GM21619 (cell line): ENCODE results near the gene FUCA2.

ENCODE experiments used
- ATAC-seq: cut with Tn5 transposase; IDR thresholded peaks from one replicate; pipeline ENCODE4 v1.9.1; 2021; ENCODE audit not compliant: unreplicated experiment

FUCA2 gene, protein sequence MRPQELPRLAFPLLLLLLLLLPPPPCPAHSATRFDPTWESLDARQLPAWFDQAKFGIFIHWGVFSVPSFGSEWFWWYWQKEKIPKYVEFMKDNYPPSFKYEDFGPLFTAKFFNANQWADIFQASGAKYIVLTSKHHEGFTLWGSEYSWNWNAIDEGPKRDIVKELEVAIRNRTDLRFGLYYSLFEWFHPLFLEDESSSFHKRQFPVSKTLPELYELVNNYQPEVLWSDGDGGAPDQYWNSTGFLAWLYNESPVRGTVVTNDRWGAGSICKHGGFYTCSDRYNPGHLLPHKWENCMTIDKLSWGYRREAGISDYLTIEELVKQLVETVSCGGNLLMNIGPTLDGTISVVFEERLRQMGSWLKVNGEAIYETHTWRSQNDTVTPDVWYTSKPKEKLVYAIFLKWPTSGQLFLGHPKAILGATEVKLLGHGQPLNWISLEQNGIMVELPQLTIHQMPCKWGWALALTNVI

DNA sequence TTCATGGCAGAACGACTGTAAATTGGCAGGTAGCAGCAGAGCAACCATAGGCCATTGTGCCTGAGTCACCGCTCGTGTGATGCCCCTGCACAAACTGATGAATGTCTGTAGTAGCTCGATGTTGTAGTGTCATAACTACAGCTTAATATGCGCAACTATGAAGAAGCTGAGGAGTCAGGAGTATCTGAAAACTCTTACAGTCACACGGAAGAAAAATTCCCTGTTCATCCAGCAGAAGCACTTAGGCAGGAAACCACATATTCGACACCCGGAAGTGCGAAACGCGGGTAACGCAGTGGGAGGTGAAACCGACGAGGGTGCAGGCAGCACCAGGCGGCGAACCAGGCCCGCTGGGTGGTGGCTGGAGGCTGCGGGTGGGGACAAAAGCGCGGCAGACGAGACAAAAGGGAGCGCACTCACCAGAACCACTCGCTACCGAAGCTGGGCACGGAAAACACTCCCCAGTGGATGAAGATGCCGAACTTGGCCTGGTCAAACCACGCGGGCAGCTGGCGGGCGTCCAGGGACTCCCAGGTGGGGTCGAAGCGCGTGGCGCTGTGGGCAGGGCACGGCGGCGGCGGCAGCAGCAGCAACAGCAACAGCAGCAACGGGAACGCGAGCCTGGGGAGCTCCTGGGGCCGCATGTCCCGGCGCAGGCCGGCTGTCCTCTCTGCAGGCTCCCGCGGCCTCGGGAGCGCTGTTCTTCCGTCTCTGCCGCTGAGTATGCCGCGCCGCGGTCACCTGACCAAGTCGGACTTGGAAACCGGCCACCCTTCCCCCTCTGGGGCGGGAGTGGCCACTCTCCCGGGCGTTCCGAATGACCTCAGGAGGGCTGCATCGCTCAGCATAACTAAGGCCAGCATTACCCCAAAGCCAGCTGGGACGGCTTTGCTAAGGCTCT, at the start of gene FUCA2:
FUCA2 (minus strand) TSS at position 730 of the 901 bp plus-strand sequence; CDS start at position 644, 86 bp downstream.
- peak; percentile 65 for ATAC-seq

DNA sequence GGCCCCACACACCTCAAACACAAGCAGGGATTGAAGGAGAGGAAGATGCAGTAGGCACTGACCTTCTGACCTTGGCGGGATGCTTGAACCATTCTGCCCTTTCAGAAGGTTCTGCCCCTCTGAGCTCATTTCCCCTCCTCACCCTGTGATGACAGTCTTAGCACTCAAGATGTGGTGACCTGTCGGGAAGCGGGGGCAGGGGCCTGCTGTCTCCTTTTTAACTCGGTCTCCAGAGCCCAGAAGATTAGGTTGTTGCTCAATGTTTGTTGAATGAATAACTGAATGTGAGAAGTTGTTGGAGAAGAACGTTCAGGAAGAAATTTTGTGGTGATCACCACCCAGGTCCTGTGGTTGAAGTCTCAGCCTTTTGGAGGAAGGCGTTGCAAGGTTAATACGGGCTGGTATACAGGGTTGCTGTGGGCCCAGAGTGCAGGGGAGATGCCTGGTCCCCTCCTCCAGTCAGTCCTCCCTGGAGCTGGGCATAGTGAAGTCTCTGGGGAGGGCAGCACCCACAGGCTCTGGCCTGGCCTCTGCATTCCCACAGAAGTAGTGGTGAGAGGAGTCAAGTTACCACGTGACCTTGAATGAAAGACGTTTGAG, 49.7 kb upstream of the FUCA2 start:
- ATAC-seq: no peak

DNA sequence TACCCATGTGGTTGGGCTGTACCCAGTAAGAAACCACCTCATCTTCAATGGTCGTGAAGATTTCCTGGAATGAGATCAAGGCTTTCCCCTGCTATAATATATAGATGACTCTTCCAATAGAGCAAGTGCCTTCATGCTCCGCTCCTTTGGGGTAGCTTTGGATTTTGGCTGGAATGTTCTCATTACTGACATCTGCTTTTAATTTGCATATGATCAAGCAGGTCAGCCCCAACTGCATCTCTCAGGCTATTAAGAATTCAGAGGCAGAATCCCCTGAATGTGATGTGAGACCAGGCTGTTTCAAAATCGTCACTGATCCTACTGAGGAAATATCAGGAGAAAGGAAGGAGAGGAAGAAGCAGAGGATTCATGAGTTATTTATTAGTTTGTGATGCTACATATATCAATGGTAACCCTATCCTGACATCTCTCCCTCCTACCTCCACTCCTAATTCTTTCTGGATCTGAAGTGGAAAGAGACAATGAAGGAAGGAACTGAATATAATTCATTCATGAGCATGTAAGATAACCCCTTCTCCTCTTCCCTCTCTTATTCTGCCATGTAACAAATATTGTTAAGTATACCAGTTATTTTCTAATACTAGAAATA, 47.6 kb upstream of the FUCA2 start:
- no peak for ATAC-seq

DNA sequence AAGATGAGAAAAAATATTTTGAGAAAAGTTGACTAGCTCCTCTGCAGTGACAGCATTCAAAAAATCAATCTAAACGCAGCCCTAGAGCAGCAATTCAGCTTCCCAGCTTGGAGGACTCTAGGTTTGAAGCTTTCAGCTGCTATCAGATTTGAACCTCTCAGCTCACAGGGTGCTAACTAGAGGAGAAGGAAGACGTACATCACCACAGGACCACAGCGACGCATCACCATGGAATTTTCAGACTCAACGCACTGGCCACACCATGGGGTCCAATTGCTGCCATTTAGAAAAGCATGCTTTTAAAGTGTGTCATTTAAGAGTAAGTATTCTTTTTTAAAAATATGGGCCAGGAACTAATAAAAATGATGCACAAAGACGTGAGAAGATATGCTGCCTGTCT, 45.0 kb upstream of the FUCA2 start:
- ATAC-seq: no peak

DNA sequence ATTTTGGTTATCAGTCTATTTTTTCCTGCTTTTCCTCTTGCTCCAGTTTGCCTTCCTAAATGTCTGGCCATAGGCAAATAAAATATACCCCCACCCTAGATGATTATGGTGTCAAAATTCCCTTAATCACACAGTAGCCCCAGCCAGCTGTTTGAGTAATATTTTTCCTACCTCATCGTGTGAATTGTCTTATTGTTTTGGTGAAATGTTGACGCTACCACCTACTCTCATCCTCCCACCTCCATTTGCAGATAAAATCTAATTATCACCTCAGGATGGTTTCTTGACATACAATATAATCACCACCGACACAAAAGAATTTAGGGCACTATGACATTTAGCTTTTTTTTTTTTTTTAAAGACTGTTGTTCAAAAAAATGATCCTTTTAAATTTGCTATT, 44.1 kb upstream of the FUCA2 start:
- ATAC-seq: no peak

DNA sequence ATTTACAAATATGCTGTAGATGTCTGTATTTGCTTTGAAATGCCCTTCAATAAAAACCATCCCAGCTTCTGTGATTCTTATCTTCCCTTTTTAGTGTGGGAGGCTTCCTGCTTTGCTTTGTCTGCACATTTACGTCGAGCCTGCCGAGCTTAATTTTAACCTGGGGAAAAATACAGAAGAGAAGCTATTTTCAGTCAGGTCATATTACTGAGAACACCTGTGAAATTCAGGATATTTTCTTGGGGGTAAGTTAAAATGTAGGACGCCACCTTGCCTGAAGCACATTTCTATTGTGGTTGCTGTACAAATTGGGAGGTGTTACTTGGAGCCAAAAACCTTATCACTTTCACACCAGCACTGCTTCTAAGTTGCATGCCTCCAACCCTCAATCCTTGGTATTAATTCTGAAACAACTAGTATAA, 43.6 kb upstream of the FUCA2 start:
- ATAC-seq: no peak

DNA sequence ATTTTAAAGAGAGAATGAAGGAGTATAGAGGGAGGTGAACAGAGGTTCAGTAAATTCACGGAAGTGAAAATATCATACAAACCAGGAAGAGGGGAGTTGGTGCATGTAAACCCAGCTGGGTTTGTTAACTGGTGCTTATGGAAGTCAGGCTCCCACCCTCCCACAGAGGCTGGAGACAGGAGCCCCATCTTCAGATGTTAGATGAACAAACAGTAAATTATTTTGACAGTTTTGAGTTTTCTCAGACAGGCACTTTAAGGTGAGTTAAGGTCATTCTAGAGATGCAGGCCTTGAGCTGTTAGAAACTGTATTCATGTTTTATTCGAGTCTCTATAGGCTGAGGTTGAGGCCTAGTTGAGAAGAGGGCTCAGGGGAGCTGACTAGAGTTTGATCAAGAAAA, 41.8 kb upstream of the FUCA2 start:
- ATAC-seq: no peak

DNA sequence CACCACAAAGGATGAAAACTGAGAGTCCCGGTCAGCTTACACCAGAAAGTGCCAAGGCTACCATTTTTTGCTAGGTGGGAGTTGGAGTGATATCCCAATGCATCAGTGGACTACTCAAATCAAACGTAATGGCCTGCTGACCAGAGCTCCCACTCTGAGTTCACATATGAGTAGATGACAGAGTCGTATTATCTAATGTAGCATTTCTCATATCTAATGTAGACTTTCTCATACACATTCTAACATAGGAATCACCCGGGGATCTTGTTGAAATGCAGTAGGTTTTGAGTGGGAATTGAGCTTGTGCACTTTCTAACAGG, 38.4 kb upstream of the FUCA2 start:
- ATAC-seq: no peak

DNA sequence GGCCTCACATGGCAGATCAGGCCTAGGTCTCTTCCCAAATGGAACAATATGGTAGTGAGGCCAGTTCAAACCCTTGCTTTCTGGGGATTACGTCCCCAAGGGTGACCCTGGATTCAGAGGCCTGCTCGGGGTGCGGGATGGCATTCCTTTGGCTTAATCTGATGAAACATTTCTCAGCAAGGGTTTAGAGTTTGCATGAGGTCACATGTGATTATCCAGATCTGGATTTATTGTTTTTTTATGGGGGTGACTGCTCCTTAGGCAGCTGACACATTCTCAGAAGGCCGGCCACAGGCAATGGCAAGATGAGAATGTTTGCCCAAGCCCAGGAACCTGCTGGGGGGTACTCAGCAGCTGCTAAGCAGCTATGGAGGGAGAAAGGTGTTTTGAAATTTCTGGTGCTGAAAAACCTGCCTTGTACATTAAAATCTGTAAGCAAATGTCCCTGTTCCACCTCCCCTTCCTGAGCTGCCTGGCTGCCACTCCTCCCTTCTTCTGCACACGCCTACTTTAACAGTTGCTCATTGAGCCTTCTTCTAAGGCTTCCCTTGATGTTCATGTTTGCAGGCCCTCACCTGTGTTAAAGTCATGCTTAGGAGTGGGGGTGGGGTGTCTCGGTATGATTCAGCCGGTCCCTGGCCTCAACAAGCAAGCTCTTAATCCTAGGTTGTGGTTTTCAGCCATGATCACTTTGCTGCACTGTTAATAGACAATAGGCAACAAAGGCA, 37.9 kb upstream of the FUCA2 start:
- peak; percentile 65 for ATAC-seq

DNA sequence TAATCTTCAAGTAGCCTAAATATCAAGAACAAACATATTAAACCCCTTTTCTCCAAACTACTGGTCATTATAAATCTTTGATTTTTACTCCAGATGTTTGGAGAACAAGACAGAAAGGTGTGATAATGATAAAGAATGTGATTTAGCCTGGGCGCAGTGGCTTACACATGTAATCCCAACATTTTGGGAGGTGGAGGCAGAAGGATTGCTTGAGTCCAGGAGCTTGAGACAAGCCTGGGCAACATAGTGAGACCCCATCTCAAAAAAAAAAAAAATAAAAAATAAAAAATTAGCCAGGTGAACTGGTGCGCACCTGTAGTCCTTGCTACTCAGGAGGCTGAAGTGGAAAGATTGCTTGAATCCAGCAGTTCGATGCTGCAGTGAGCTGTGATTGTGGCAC, 35.1 kb upstream of the FUCA2 start:
- no peak for ATAC-seq

DNA sequence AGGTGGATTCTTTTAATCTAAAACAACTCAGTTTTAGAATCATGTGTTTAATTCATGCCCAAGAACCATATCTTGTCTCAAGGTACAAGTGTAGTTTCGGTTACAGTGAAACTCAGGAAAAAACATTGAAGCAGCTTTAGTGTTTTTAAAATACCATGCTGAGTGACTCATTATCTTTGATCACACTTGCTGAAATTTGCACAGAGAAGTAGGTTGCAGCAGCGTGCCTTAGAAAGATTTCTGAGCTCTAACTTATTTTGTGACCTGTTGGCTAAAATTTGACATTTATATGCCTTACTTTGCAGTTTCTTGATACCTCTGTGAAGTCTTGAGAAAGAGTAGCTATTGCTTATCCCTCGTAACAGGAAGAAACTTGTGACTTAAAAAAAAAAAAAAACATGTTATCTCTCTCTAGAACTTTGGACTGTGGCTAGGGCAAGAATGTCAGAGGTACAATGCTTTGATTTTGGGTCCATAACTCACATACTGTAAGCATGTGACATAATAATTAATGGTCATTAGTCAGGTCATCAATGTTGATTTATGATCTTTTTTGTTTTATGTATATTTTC, 34.5 kb upstream of the FUCA2 start:
- no peak for ATAC-seq

DNA sequence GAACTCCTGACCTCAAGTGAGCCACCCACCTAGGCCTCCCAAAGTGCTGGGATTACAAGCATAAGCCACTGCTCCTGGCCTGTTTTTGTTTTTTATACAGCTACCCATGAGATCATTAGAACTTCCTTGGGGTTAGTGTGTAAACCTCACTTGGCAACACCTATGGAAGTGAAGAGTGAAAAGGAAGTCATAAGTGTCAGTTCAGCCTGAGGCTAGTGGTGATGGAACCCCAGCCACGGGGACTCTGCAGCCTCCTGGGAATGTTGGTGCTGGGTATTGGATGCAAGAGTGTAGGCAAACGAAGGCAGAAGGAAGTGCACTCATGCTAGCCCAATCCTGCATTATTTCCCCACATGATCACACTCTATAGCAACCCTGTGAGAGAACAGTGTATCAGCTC, 33.6 kb upstream of the FUCA2 start:
- no peak for ATAC-seq

DNA sequence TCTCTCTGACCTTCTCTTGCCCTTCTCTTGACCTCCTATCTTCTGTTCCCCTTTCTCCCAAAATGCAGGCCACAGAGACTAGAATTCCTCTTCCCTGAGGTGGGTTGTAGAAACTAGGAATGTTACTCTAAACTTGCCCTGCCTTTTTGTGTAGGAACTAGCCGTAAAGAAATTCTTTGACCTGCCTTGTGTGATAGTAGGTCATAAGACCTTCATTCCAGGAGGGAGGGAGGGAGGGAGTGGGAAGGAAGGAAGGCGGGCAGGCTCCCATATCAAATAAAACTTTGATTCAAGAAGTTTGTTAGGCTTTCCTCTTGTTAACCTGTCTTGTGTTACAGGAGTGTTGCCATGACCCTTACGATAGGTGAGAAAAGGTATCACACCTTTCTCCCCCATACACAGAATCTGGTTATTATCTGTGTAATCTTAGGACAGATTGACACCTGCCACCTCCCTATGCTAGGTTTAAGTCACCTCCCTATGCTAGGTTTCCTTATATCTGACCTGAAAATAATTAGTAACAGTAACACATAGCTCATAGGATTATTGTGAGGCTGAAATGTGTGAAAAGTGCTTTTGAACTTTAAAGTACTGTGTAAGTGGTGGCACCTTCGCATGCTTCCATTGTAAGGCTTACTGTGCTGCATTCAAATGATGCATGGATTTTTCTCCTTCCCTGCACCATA, 32.6 kb upstream of the FUCA2 start:
- ATAC-seq: no peak

DNA sequence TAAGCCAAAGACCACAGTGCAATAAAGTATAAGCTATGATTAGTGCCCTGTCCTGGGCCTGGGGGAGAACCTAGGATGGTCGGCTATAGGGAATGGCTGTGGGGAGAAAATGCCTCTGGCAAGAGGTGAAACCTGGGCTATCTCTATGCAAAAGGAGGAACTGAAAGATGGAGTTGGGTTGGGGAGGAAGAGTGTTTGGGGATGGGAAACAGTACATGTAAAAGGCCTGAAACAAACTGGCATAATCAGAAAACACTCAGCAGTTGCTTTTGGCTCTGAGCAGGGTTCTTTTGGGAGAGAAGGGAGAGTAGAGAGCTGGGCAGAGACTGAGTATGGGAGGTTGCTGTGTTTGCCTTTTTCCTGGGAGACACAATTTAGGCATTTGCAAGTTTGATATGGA, 31.9 kb upstream of the FUCA2 start:
- no peak for ATAC-seq

DNA sequence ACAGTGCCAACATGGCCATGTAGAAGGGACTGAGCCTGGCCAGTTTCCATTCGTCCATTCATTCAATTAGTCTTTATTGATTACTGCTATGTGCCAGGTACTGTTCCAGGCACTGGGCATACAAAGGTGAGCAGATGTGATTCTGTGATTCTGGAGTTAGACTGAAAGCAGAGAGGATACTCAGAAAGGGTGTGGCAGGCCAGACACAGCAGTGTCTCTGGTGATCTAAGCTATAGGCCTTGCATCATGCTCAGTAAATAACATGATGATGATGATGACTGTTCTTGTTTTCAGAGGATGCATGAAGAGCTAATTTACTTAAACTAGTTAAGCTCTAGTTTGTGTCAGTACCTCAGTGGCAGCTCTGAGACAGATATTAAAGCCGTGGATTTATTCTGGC, 31.4 kb upstream of the FUCA2 start:
- no peak for ATAC-seq

DNA sequence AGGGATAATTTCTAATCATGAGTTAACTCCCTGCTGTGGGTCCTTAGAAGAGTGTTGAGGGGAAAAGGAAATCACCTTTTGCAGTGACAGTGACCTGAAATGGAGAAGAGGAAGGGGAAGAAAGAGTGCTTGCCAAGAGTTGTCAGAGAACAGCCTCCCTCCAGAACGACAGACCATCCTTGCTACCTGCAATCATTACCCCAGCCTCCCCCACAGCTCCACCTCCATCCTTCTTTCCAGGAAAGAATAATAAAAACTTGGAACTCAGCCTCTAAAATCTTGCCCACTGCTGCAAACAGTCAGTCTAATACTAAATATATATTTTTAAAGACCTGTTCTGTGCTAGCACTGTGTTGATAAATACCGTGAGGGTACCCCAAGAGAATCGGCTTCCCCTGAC, 28.7 kb upstream of the FUCA2 start:
- no peak for ATAC-seq

DNA sequence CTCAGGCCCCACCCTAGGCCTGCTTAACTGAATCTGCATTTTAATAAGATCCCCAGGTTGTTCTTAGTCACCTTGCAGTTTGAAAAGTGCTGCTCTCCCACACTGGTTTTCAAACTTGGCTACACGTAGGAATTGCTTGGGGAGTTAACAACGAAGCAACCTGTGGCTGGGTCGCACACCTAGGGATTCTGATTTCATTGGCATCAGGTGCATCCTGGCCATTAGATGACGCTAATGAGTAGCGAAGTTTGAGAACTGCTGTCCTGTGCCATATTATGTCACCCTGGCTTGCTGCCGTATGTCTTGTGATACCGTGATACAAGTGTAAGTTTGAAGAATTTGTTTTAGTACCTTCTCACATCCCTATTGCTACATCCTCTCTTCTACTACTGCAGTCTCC, 28.2 kb upstream of the FUCA2 start:
- no peak for ATAC-seq

DNA sequence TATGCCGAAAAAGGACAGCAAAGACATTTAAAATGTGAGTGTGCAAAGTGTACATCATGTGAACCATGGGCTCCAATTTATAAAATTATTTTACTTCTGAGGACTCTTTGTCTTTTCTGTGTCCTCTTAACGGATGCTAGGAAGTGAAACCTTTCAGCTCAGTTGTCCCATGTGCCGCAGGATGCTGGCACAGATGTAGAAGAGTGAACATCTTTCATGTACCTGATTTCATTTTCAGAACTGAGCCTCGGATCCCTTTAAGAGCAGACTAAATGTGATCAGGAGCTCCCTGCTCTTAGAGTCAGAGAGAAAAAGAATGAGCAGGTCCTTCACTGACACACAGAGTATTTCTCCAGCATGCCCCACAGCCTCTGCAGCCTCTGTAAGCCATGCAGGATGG, 27.6 kb upstream of the FUCA2 start:
- no peak for ATAC-seq

DNA sequence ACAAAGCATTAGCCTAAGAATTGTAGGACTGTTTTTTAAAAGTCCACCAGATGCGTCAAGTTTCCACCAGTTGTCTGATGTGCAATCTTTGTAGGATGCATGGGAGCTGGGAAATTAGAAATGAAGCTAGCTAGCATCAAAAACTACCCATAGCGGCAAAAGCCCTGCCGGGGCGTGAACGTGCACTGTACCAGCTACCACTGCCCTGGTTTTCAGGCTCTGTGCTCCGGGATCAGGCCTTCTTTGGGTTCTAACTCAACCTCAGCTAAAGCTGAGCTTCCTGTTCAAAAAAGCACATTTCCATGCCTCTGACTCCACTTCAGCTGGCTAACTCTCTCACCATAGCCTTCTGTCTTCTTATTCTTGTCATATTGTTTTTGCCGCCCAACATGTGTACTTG, 26.9 kb upstream of the FUCA2 start:
- ATAC-seq: no peak
